RWPE1 (cell line): ENCODE measurements around the gene KRT80.

Source experiments
- CTCF ChIA-PET: fragments of 350-600 bp; sonication (Branson Sonifier 250); formaldehyde crosslinking; extraction: SDS; loops from one replicate; lab custom pipeline; 2021; lab: Yijun Ruan, JAX
- POLR2A ChIA-PET: fragments of 400-600 bp; formaldehyde crosslinking; extraction: SDS; loops from one replicate; lab custom pipeline; 2020; ENCODE audit warnings: antibody characterized with exemption; ENCODE audit not compliant: low non-redundant PET; lab: Yijun Ruan, JAX
- DNase-seq: peaks from one replicate; pipeline ENCODE4 v3.0.0; 2012; ENCODE audit warnings: low spot score
- H3K27ac ChIP-seq: fragments of 450-650 bp; 2 replicates; pipeline ENCODE4 v1.5.1; 2017
- CTCF ChIP-seq: fragments of 450-650 bp; conservative IDR thresholded peaks from 2 replicates; pipeline ENCODE4 v1.5.1; 2017; ENCODE audit warnings: low read depth, mild to moderate bottlenecking

KRT80 gene

GRCh38 chr12:52187640-52188039, 4.2 kb downstream of the KRT80 start:
- ChIA-PET POLR2A (no interaction called here), CTCF (interaction anchor here (1.7 to 1.9 kb wide), 2 partner anchors 14 to 92 kb away, joined by 5 to 8 read pairs; no protein-coding TSS in a partner anchor)
- no peak for TF ChIP-seq CTCF
- DNase-seq = no peak
- peak overlapping the region; percentile 91 for H3K27ac ChIP-seq

GRCh38 chr12:52187206-52187605, 4.6 kb downstream of the KRT80 start:
- ChIA-PET CTCF (interaction anchor here (0.6 to 1.9 kb wide), 3 partner anchors 14 to 209 kb away, joined by 3 to 8 read pairs (median 5); no protein-coding TSS in a partner anchor), POLR2A (no interaction called here)
- H3K27ac ChIP-seq = peak overlapping the region; percentile 91
- DNase-seq = no peak
- no peak for TF ChIP-seq CTCF

- peak; percentile 77 for DNase-seq
- CTCF ChIA-PET = interaction anchor here (0.7 to 1.9 kb wide), 4 partner anchors 13 to 93 kb away, joined by 3 to 8 read pairs (median 4); no protein-coding TSS in a partner anchor
- no peak for TF ChIP-seq CTCF
- POLR2A ChIA-PET = interaction anchor here (0.5 to 0.7 kb wide), 2 partner anchors 10 to 183 kb away, joined by 3 read pairs; no protein-coding TSS in a partner anchor
- H3K27ac ChIP-seq = peak overlapping the region; percentile 91
Measured at GRCh38 chr12:52186118-52186840, 5.5 kb downstream of the KRT80 start.

GRCh38 chr12:52185400-52185967, 6.3 kb downstream of the KRT80 start:
- ChIA-PET POLR2A (interaction anchor here (0.5 kb wide), 1 partner anchor 183 kb away, joined by 3 read pairs; no protein-coding TSS in a partner anchor), CTCF (interaction anchor here (0.7 to 1.9 kb wide), 2 partner anchors 85 to 94 kb away, joined by 3 to 8 read pairs; no protein-coding TSS in a partner anchor)
- peak overlapping the region; percentile 91 for H3K27ac ChIP-seq
- TF ChIP-seq CTCF = no peak
- DNase-seq = no peak

GRCh38 chr12:52184813-52185212, 7.0 kb downstream of the KRT80 start:
- DNase-seq = no peak
- ChIA-PET CTCF (no interaction called here), POLR2A (no interaction called here)
- no peak for TF ChIP-seq CTCF
- peak overlapping the region; percentile 91; the same call in 1 of the 2 replicates for H3K27ac ChIP-seq

GRCh38 chr12:52183971-52184370, 7.8 kb downstream of the KRT80 start:
- ChIA-PET POLR2A (no interaction called here), CTCF (interaction anchor here (0.5 to 1.2 kb wide), 5 partner anchors 30 to 797 kb away, joined by 3 to 4 read pairs (median 3); no protein-coding TSS in a partner anchor)
- TF ChIP-seq CTCF = no peak
- DNase-seq = no peak
- H3K27ac ChIP-seq = peak overlapping the region; percentile 41
